ENCODE results near the gene SLC2A6. TPM values are rescaled to one million over a fixed set of nuclear protein-coding genes. Genes with fewer than 3 reads are reported as not detected.

The SLC2A6 gene
- total and polyA plus RNA-seq, 2 of the 8 experiments (the other 6 are each of a cell fraction or from before 2014, with no cell fraction given) = 16.6 to 17.8 TPM

DNA sequence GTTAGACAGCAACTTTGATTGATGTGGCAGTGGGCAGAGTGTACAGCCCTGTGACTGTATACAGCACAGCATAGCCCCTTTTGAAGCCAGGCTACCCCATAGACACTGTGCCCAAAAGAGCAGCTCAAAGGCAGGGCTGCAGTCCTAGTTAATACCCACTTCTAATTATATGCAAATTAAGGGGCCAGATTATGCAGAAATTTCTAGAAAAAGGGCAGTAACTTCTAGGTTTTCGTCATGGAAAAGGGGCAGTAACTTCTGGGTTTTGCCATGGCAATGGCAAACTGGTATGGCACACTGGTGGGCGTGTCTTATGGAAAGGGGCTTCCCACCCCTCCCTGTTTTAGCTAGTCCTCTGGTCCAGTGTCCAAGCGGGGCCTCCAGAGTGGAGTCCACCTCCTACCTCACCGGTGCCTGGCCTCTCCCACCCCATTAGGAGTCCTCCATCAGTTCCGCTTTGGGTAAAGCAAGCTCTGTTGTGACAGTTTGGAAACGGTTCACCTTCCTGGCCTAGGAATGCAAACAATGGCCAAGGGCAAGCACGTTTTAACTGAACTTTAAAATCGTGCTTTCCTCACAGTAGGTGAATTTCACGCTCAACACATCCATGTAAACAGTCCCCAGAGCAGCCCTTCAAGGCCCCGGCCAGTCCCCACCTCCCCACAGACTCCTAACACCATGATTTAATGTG is 51.1 kb downstream of the SLC2A6 start:
- Histone ChIP-seq H3K23ac (ENCODE audit: insufficient read length) (no peak overlapping the region), H3K27ac (ENCODE audit: low read depth, low read length) (no peak overlapping the region), H2BK12ac (ENCODE audit: low read depth, low read length) (no peak overlapping the region), H2BK5ac (ENCODE audit: low read depth, low read length) (no peak overlapping the region), H3K9ac (replicated peaks in 1 of 4; ENCODE audit: extremely low read depth in 1 of 4, low read depth in 3 of 4, low read length in 3 of 4) (peak overlapping the region in 1 of 4 experiments; percentile 16; a peak in 1 of 7 replicates), H2BK20ac (ENCODE audit: low read length) (peak overlapping the region; percentile 43; the same call in 1 of the 2 replicates), H2BK15ac (ENCODE audit: low read length) (no peak overlapping the region), H3K36me3 (ENCODE audit: control insufficient read depth in 2 of 4, insufficient read depth in 4 of 4, low read length in 3 of 4) (no peaks in the 10 kb centered on the region), H2AFZ (ENCODE audit: low read length) (no peak overlapping the region), H3K79me2 (ENCODE audit: control insufficient read depth in 1 of 2, insufficient read depth in 2 of 2, low read length in 2 of 2) (no peaks in the 10 kb centered on the region), H4K5ac (ENCODE audit: insufficient read length, low read depth, low read length) (no peak overlapping the region), H3K27me3 (replicated peaks in 1 of 4; ENCODE audit: control insufficient read depth in 3 of 4, extremely low read depth in 1 of 4, insufficient read depth in 3 of 4, low read length in 3 of 4) (peaks cover 0 to 11% (median 4%) of the 10 kb centered on the region in 4 experiments; a peak in 5 of 7 replicates), H2AK5ac (ENCODE audit: low read depth, low read length) (no peak overlapping the region), H3K23me2 (ENCODE audit: low read depth, low read length) (peaks cover 7% of the 10 kb centered on the region; the same call in 1 of the 2 replicates), H3K18ac (ENCODE audit: extremely low read depth, low read length) (peak overlapping the region; percentile 32), H3K4me2 (ENCODE audit: insufficient read depth in 1 of 2, low read depth in 2 of 2, low read length in 2 of 2) (peak overlapping the region; percentile 63 to 90), H4K20me1 (replicated peaks in 1 of 2; ENCODE audit: control insufficient read depth in 1 of 2, insufficient read depth in 2 of 2, low read length in 2 of 2) (no peaks in the 10 kb centered on the region), H2BK120ac (replicated peaks; ENCODE audit: low read depth, low read length) (no peak overlapping the region), H3K79me1 (ENCODE audit: low read depth, low read length) (no peaks in the 10 kb centered on the region), H4K91ac (replicated peaks; ENCODE audit: insufficient read length, low read length) (peak overlapping the region; percentile 78), H3K4me1 (replicated peaks in 1 of 4; ENCODE audit: control insufficient read depth in 3 of 4, insufficient read depth in 4 of 4, low read length in 3 of 4) (peaks cover 0 to 4% (median under 1%) of the 10 kb centered on the region in 4 experiments; a peak in 3 of 7 replicates), H3K56ac (replicated peaks; ENCODE audit: insufficient read length, low read depth, low read length) (no peak overlapping the region), H3K4me3 (ENCODE audit: extremely low read depth in 1 of 4, insufficient read depth in 2 of 4, low read depth in 3 of 4, low read length in 4 of 4) (peak overlapping the region; percentile 31 to 65 (median 42)), H4K8ac (ENCODE audit: extremely low read depth, insufficient read depth, low read length) (no peak overlapping the region), H3K9me3 (ENCODE audit: insufficient read depth in 2 of 2, low read depth in 1 of 2, low read length in 1 of 2) (no peaks in the 10 kb centered on the region), H3K4ac (replicated peaks; ENCODE audit: insufficient read length, low read depth, low read length) (peak overlapping the region; percentile 17), H3K14ac (ENCODE audit: insufficient read length) (no peak overlapping the region)
- ChIA-PET POLR2A (ENCODE audit: partially characterized antibody) (interaction anchor here (0.8 to 1.9 kb wide), 8 partner anchors 9 to 78 kb away, joined by 3 to 19 read pairs (median 6); partner anchors contain the start of genes CACFD1 and REXO4), CTCF (ENCODE audit: partially characterized antibody) (interaction anchor here (0.6 to 1.2 kb wide), 3 partner anchors 11 to 254 kb away, joined by 3 to 4 read pairs (median 3); no protein-coding TSS in a partner anchor)
- 50% methylated on average over 10 of the region's 10 CpGs; no CpG with 5 or more reads in 1 of the 2 experiments for WGBS, 2 experiments (ENCODE audit: extremely low coverage in 1 of 2, insufficient coverage in 1 of 2, insufficient read length in 1 of 2, insufficient replicate concordance in 2 of 2, low coverage in 1 of 2, low lambda C conversion rate in 2 of 2, missing lambda C conversion rate in 1 of 2)
- peak; percentile 78 for FAIRE-seq
- no peak for DNase-seq (ENCODE audit: low read depth in 1 of 2, low spot score in 2 of 2)
- no peak for TF ChIP-seq EP300 (IDR thresholded peaks at IDR 0.05; ENCODE audit: borderline replicate concordance in 1 of 2, low read depth in 2 of 2, low read length in 2 of 2)
- no peak for TF ChIP-seq TAF1 (IDR thresholded peaks at IDR 0.05; ENCODE audit: low read depth, low read length)
- TF ChIP-seq POLR2A (IDR thresholded peaks at IDR 0.05; ENCODE audit: control extremely low read depth in 1 of 2, low read depth in 2 of 2, low read length in 2 of 2) = no peak
- TF ChIP-seq, protein P1, sequence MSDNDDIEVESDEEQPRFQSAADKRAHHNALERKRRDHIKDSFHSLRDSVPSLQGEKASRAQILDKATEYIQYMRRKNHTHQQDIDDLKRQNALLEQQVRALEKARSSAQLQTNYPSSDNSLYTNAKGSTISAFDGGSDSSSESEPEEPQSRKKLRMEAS (IDR thresholded peaks at IDR 0.05) = no peak
- TF ChIP-seq TBP (IDR thresholded peaks at IDR 0.05; ENCODE audit: low read depth, low read length) = no peak
- no peak for TF ChIP-seq TAF7 (optimal IDR thresholded peaks at IDR 0.05; ENCODE audit: borderline replicate concordance, low read depth, low read length)
- no peak for TF ChIP-seq SIRT6 (IDR thresholded peaks at IDR 0.05; ENCODE audit: low read length)
- no peak for TF ChIP-seq RFX5 (IDR thresholded peaks at IDR 0.05; ENCODE audit: borderline replicate concordance, low read depth, low read length)
- TF ChIP-seq NRF1 (IDR thresholded peaks at IDR 0.05; ENCODE audit: low read depth, low read length) = no peak
- no peak for TF ChIP-seq PHF8 (conservative IDR thresholded peaks at IDR 0.05; ENCODE audit: low read depth, low read length)
- no peak for TF ChIP-seq CBX5 (IDR thresholded peaks at IDR 0.05; ENCODE audit: low read depth, low read length)
- TF ChIP-seq, protein P2, sequence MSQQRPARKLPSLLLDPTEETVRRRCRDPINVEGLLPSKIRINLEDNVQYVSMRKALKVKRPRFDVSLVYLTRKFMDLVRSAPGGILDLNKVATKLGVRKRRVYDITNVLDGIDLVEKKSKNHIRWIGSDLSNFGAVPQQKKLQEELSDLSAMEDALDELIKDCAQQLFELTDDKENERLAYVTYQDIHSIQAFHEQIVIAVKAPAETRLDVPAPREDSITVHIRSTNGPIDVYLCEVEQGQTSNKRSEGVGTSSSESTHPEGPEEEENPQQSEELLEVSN (IDR thresholded peaks at IDR 0.05) = no peak
